ENCODE results near the gene KLRC3. TPM values are rescaled to one million over a fixed set of nuclear protein-coding genes. Genes with fewer than 3 reads are reported as not detected.

KLRC3 gene
- total and polyA plus RNA-seq, 2 donors (not counting 1 experiment from before 2014, with no cell fraction given): not detected

GRCh38 chr12:10362325-10362724, 58.1 kb downstream of the KLRC3 start:
- Histone ChIP-seq H3K4me2 (ENCODE audit: extremely low read depth, insufficient read depth, low read length) (no peak overlapping the region), H3K27ac (ENCODE audit: insufficient read depth, low read length) (no peak overlapping the region), H2AFZ (ENCODE audit: low read length) (no peak overlapping the region)

More at GRCh38 chr12:10362325-10362724, 58.1 kb downstream of the KLRC3 start:
- TF ChIP-seq EZH2 (IDR thresholded peaks at IDR 0.05; ENCODE audit: low read length, missing control alignments): no peak
- TF ChIP-seq, protein P1, sequence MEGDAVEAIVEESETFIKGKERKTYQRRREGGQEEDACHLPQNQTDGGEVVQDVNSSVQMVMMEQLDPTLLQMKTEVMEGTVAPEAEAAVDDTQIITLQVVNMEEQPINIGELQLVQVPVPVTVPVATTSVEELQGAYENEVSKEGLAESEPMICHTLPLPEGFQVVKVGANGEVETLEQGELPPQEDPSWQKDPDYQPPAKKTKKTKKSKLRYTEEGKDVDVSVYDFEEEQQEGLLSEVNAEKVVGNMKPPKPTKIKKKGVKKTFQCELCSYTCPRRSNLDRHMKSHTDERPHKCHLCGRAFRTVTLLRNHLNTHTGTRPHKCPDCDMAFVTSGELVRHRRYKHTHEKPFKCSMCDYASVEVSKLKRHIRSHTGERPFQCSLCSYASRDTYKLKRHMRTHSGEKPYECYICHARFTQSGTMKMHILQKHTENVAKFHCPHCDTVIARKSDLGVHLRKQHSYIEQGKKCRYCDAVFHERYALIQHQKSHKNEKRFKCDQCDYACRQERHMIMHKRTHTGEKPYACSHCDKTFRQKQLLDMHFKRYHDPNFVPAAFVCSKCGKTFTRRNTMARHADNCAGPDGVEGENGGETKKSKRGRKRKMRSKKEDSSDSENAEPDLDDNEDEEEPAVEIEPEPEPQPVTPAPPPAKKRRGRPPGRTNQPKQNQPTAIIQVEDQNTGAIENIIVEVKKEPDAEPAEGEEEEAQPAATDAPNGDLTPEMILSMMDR (conservative IDR thresholded peaks at IDR 0.05 in 1 of 2, IDR thresholded peaks at IDR 0.05 in 1 of 2; ENCODE audit: low read depth in 1 of 2, low read length in 2 of 2): no peak
- no peaks in the 10 kb centered on the region for H3K79me2 ChIP-seq (ENCODE audit: control insufficient read depth, insufficient read depth, low read length)
- no peak overlapping the region for H3K9ac ChIP-seq (ENCODE audit: insufficient read depth, low read length)
- H4K20me1 ChIP-seq (ENCODE audit: control insufficient read depth, extremely low read depth, insufficient read depth, low read length): no peaks in the 10 kb centered on the region
- H3K4me3 ChIP-seq (replicated peaks in 1 of 4; ENCODE audit: control extremely low read depth in 1 of 4, insufficient read depth in 1 of 4, low read depth in 3 of 4, low read length in 4 of 4): no peak overlapping the region
- H3K4me1 ChIP-seq (ENCODE audit: control insufficient read depth, extremely low read depth, insufficient read depth, low read length): peaks cover 9% of the 10 kb centered on the region
- H3K36me3 ChIP-seq (ENCODE audit: control insufficient read depth, insufficient read depth, low read length): no peaks in the 10 kb centered on the region
- H3K27me3 ChIP-seq (ENCODE audit: control insufficient read depth, insufficient read depth, low read length): no peaks in the 10 kb centered on the region
- no peaks in the 10 kb centered on the region for H3K9me3 ChIP-seq (ENCODE audit: control insufficient read depth, insufficient read depth, low read depth, low read length)
- DNase-seq (ENCODE audit: low read depth in 2 of 2): no peak

Other genes starting within 250 kb of the KLRC3 start
- gene OLR1, start 248.5 kb downstream of the KLRC3 start, total RNA-seq: 0.26 and 1.2 TPM in 2 replicates
- gene OLR1, start 248.5 kb downstream of the KLRC3 start, polyA plus RNA-seq: 3.2 and 27.4 TPM in 2 replicates
- gene TMEM52B, start 241.6 kb downstream of the KLRC3 start, total RNA-seq: under 0.01 and 0.50 TPM in 2 replicates
- 0.53 and 5.7 TPM in 2 replicates for gene TMEM52B, start 241.6 kb downstream of the KLRC3 start, polyA plus RNA-seq
- gene GABARAPL1, start 207.7 kb downstream of the KLRC3 start, total RNA-seq: 105 and 186 TPM in 2 replicates
- gene GABARAPL1, start 207.7 kb downstream of the KLRC3 start, polyA plus RNA-seq: 68.1 and 363 TPM in 2 replicates
- gene KLRD1, start 112.7 kb downstream of the KLRC3 start, total RNA-seq: 0.17 and 0.26 TPM in 2 replicates
- under 0.01 and 0.06 TPM in 2 replicates for gene KLRD1, start 112.7 kb downstream of the KLRC3 start, polyA plus RNA-seq
- not detected in 2 replicates for gene KLRK1, start 30.6 kb downstream of the KLRC3 start, total RNA-seq
- not detected in 2 replicates for gene KLRK1, start 30.6 kb downstream of the KLRC3 start, polyA plus RNA-seq
- gene KLRC4, start 10.8 kb downstream of the KLRC3 start, total RNA-seq: not detected in 2 replicates
- gene KLRC4, start 10.8 kb downstream of the KLRC3 start, polyA plus RNA-seq: not detected in 2 replicates
- not detected in 2 replicates for gene KLRC2, start 15.4 kb upstream of the KLRC3 start, total RNA-seq
- not detected in 2 replicates for gene KLRC2, start 15.4 kb upstream of the KLRC3 start, polyA plus RNA-seq
- gene KLRC1, start 32.8 kb upstream of the KLRC3 start, total RNA-seq: under 0.01 TPM in 1 of 2 replicates, not detected in the other
- not detected in 2 replicates for gene KLRC1, start 32.8 kb upstream of the KLRC3 start, polyA plus RNA-seq
- gene EIF2S3B, start 85.3 kb upstream of the KLRC3 start, total RNA-seq: 1.7 and 1.8 TPM in 2 replicates
- gene EIF2S3B, start 85.3 kb upstream of the KLRC3 start, polyA plus RNA-seq: 0.42 and 0.66 TPM in 2 replicates
- gene MAGOHB, start 193.0 kb upstream of the KLRC3 start, total RNA-seq: 10.5 and 21.1 TPM in 2 replicates
- 29.8 and 48.6 TPM in 2 replicates for gene MAGOHB, start 193.0 kb upstream of the KLRC3 start, polyA plus RNA-seq

All from fibroblast of lung (primary cell).